GM21360 (cell line): ENCODE measurements around the gene RGL1.

Source experiments
- ATAC-seq: cut with Tn5 transposase; IDR thresholded peaks from one replicate; pipeline ENCODE4 v1.9.1; 2021; ENCODE audit warnings: mild to moderate bottlenecking, moderate library complexity; ENCODE audit not compliant: unreplicated experiment

Gene RGL1

DNA sequence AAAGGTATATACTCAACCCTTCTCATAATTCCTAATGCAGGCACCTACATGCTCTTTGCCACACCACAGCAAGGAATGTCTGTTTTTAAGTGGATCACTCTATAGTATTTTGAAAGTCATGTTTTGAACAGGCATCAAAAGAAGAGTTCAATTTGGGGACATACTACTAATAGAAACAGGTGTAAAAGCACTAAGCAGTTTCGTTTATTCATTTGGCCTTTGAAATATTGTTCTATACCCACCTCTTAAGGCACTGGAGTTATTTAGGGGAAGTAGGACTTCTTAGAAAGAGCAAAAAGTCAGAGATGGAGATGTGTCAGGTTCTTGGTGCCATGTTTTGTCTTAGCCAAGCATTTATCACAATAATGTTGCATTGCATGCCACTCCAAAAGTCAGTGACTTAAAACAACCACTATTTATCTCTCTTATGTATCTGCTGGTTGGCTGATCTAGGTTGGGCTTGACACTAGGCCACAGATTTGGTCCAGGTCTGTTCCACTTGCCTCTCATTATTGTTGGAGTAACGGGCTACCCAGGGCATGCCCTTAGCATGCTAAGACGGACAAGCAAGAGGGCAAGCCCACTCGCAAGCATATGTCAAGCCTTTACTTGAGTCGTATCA, 107.5 kb downstream of the RGL1 start:
- ATAC-seq: peak; percentile 60

DNA sequence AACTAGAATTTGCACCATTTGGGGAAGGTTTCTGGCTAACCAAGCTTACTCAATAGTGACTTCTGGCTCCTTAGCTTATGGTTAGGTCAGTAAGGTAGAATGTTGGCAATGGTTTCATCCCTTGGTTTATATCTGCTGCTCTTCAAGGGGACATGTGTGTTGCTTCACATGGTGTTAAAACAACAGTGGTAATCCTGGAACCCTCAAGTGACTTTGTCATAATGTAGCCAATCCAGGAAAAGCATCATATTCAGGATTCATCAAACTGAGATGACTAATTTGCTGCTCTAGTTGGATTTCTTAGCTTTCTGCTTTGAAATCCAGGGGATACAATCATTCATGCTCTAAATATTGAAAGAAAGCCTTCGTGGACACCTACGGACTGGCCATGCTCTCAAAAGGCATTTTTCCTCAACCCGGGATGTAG, 108.7 kb downstream of the RGL1 start:
- ATAC-seq: no peak

DNA sequence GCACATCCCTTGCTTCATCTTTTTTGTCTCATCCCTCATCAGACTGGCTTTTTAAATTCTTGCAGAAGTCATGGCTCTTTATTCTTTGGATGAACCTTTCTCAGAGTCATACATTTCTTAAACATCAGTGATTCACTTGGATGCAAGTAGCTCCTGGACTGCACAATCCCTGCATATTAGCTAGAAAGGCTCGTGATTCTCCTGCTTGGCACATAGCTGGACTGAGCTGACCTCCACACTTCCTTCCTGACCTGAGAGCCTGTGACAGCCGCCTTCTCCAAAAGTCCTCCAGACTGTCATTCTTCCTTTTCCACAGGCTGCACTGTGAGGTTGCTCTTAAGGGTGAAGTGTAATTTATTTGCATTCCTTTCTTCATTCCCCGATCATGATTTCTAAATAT, 109.4 kb downstream of the RGL1 start:
- ATAC-seq: no peak

DNA sequence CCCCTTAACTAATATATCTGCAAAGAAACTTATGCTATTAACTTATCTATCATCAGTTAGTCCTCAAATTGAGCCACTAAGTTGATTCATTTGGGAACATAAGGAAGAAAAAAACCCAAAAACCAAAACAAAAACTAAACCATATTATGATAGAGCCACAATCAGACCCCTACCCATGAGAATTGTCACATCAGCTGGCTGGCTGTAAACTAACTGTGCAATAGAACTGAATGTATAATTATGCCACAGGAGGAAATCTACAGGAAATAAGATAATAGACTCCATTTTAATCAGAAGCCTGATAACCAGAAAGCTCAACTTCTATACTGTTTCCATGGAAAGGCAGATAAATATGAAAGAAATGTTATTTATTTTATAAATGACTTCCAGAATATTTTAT, 110.0 kb downstream of the RGL1 start:
- ATAC-seq: no peak

DNA sequence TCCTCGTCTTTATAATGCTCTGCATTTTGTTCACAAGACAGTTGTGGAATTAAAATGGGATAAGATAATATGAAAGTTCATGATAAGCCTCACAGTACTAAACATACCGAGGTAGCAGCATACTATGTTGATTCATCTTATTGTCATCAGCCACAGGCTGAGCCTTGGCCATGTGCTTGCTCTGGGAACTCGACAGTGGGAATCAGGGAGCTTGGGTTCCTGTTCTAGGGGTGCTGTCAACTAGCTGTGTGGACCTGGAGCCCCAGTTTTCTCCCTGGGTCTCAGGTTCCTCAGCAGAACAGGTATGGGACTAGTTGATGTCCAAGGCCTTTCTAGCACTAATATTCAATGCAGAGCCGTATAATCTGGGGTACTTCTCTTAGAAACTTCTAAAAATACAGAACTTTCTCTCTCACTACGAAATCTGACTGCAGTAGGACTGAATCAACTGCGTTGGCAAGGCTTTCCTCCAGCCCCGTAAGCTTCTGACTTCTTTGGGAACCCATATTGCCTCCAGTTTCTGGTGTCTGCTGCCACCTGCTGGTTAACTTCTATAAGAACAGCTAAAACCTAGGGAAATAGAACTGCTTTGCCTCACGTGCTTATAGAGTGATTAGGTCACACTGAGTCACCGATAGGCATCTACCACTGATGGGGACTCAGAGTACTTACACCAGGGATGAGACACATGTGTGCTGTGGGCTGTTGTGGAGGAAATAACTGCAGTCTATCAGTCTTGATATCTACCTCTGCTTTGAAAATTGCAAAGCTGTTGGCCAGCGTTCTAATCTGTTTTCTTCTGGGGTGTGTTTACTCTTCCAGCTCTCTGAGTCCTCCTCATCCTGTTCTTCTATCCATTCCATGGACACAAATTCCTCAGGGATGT, 110.9 kb downstream of the RGL1 start:
- peak; percentile 40 for ATAC-seq

GRCh38 chr1:183916574-183916973, 111.7 kb downstream of the RGL1 start:
- no peak for ATAC-seq

DNA sequence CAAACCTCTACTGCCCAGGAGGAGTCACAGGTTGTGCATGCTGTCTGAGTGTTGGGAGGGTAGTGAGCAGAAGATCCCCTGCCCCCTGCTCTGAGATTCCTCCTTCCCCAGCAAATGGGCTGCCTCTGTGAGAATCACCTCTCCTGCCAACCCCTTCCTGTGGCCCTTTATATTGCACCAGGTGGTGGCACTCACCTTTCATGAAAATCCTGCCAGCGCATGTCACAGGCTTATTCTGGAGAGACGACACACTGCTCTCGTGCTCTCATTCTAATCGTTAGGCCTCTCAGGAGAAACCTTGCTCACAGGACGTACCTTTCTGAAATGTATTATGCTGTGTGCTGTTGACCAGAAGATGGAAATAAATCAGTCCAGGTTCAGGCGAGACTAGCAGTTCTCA, 113.7 kb downstream of the RGL1 start:
- no peak for ATAC-seq

DNA sequence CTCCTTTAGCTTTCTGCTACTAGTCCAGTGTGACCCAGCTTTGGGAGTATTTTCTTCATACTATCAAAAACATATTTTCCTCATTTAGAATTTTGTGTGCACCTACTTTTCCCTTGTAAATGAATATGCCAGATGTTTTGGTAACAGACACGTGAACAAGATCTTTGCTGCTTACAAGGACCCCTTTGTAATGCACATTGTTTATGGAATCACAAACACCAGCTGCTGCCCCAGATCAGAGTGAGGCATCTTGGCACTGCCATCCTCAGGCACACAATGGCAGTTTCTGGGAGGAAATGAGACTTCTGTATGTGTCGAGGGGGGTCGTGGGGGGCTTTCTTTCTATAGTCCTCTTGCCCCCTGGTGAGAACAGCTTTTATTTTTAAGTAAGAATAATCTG, 115.7 kb downstream of the RGL1 start:
- ATAC-seq: no peak

- no peak for ATAC-seq
These were observed 117.3 kb downstream of the RGL1 start for GRCh38 chr1:183922197-183922596.

DNA sequence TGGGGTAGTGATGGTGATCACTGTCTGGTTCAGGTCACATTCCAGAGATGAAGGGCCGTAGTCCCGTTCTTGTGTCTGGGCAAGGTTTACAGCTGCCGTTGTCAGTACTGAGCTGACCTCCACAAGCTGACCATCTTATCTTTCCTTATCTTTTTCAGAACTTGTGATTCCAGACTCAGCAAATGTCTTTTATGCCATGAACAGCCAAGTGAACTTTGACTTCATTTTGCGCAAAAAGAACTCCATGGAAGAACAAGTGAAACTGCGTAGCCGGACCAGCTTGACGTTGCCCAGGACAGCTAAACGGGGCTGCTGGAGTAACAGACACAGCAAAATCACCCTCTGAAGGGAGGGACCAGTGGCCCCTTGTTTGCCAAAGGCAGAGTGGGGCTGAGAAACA, 121.0 kb downstream of the RGL1 start:
- no peak for ATAC-seq

DNA sequence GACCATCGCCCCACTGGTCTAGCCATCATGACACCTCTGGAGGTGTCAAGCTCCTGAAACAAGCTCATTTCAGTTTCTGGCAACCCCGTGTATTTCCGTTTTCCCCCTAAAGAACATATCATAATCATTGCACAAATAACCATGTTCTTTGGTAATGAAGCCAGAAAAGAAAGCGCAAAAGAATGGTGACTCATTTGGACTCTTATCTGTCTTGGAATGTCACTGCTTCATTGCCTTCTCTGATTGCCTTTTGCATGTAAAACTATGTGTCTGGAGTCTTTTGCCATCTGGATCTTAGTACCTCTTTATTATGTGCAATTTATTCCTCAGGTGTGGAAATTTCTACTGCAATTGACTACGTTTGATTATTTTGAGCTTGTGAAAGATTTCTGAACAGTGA, 122.1 kb downstream of the RGL1 start:
- ATAC-seq: no peak

- no peak for ATAC-seq
These were observed 126.8 kb downstream of the RGL1 start for GRCh38 chr1:183931646-183932271.

- no peak for ATAC-seq
These were observed 127.5 kb downstream of the RGL1 start for GRCh38 chr1:183932412-183932811.

- ATAC-seq: no peak
These were observed 128.7 kb downstream of the RGL1 start for GRCh38 chr1:183933528-183934179.

DNA sequence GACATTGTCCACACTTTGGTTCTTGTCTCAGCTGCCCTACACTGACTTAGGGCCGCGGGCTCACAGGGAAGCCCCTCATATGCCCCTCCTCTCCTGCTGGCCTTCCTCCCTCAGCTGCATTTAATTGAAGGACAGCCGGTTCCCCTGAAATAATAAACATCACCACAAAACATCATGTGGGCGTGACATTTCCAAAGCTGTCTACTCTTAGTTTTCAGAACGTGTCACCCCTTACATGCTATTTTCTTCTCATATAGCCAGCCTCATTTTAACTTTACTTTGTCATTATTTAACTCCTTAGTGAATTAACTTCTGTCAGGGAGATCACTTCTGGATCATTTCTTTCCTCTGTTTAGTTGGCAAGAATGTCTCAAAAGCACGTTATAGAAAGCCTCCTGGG, 129.4 kb downstream of the RGL1 start:
- no peak for ATAC-seq

GRCh38 chr1:183936009-183936408, 131.1 kb downstream of the RGL1 start:
- no peak for ATAC-seq

GRCh38 chr1:183936791-183937190, 131.9 kb downstream of the RGL1 start:
- ATAC-seq: no peak

GRCh38 chr1:183937611-183938010, 132.7 kb downstream of the RGL1 start:
- no peak for ATAC-seq

DNA sequence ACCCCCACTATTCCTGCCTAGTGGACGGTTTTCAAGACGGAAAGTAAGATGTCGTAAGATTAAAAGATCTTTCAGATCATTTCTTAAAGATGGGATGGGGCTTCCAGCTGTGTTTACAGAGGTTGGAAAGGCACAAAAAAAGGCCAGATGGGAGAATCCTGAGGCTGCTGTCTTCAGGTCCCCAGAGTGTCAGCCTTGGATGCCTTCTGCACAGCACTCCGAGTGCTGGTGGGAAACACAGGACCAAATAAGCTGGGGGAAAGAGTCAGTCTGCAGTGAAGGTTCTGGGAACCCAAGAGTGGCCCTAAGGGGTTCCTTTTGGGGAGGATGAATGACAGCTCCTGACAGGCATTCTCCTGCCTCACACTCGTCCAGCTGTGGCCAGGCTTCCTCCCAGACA, 136.1 kb downstream of the RGL1 start:
- ATAC-seq: no peak

DNA sequence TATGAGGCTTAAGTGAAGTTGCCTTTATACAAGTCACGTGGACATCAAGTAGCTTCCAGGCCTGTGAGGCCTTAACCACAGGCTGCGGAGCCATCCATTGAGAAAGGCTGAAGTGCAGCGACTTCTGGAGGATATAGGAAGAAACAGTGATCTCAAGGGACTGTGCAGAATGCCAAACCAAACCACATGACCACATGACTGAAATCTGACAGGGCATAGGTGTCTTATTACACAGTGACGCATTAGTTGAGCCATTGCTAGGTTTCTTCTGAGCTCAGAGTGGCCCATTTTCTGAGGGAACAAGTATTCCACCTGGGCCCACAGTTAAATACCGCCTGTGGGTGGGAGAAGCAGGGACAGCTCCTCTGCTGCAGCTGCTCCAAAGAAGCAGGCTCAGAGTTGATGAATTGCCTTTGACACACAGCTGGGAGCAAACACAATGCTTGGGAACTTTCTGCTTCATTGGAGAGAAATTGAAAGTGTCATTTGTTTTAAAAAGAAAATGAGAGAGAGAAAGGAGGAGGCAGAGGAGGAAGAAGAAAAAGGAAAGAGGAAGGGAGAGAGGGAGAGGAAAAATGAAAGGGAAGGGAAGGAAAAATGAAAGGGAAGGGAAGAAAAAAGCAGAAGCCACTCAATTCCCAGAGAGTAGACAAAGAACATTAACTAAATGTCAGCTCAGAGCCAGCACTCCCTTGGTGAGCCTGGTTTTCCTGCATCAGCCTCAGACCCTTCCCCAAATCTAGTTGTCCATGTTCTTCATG, 138.2 kb downstream of the RGL1 start:
- no peak for ATAC-seq
